Testis (tissue), 3 donors: ENCODE measurements around the gene EXD3. TPM values are rescaled to one million over a fixed set of nuclear protein-coding genes. Genes with fewer than 3 reads are reported as not detected.

Experiments used
- DNase-seq: peaks from one replicate; pipeline ENCODE4 v3.0.0-alpha.2; 2019
- H3K27ac ChIP-seq, 2 donors: fragments of 200-600 bp; sonication (generic); one replicate each; pipeline ENCODE4 v1.5.1; 2019
- H3K27me3 ChIP-seq: fragments of 200-600 bp; sonication (generic); one replicate; pipeline ENCODE4 v1.5.1; 2019
- H3K36me3 ChIP-seq: fragments of 200-600 bp; sonication (generic); one replicate; pipeline ENCODE4 v1.5.1; 2017; ENCODE audit warnings: low read depth; ENCODE audit errors: missing control alignments
- H3K4me1 ChIP-seq: fragments of 200-600 bp; sonication (generic); one replicate; pipeline ENCODE4 v1.5.1; 2019
- H3K4me3 ChIP-seq, 2 donors: fragments of 200-600 bp; sonication (generic); one replicate each; pipeline ENCODE4 v1.5.1; 2017 to 2019
- H3K9me3 ChIP-seq: fragments of 200-600 bp; sonication (generic); one replicate; pipeline ENCODE4 v1.5.1; 2017
- POLR2A ChIP-seq: fragments of 450-650 bp; IDR thresholded peaks from one replicate; pipeline ENCODE4 v1.6.1; 2017; ENCODE audit warnings: antibody characterized with exemption, mild to moderate bottlenecking, moderate library complexity
- WGBS, 2 donors: methylation state at CpG; one replicate each; pipeline ENCODE4 v1.1.5; 2018; 5-methylcytosine and 5-hydroxymethylcytosine counted together
- intact Hi-C: fragments of 100-400 bp; cut with DNase I; formaldehyde crosslinking; loops from one replicate; pipeline ENCODE4 v1.15.1; 2023; ENCODE audit warnings: low total_unique reads
- polyA plus RNA-seq: library from polyadenylated mRNA; stranded (reverse); fragments of 350-450 nt; fragmentation: Illumina TruSeq; extraction: RNeasy Lipid Tissue Mini Kit (QIAGEN cat#74804); gene quantifications from one replicate; pipeline ENCODE4 v1.2.3, GENCODE V29; 2014; ENCODE audit warnings: low read depth, low replicate concordance; ENCODE audit not compliant: insufficient read depth
- total RNA-seq, 2 donors: library from RNA; depleted of rRNA; stranded (reverse); fragments of >200 nt; gene quantifications; one replicate each; pipeline ENCODE4 v1.2.3, GENCODE V29; 2016
- TF ChIP-seq, protein P1 (sequence below), 3 experiments: fragments of 450-650 bp in 2 of 3; fragments of 200-600 bp in 1 of 3; sonication (generic) in 1 of 3; IDR thresholded peaks; one replicate each; pipeline ENCODE4 v1.5.1; 2016 to 2019; ENCODE audit warnings: antibody characterized with exemption in 3 of 3, mild to moderate bottlenecking in 2 of 3, moderate library complexity in 1 of 3

EXD3 gene
- total and polyA plus RNA-seq, 3 donors from 2014 or later = 8.9 to 24.5 (median 15.5) TPM

DNA sequence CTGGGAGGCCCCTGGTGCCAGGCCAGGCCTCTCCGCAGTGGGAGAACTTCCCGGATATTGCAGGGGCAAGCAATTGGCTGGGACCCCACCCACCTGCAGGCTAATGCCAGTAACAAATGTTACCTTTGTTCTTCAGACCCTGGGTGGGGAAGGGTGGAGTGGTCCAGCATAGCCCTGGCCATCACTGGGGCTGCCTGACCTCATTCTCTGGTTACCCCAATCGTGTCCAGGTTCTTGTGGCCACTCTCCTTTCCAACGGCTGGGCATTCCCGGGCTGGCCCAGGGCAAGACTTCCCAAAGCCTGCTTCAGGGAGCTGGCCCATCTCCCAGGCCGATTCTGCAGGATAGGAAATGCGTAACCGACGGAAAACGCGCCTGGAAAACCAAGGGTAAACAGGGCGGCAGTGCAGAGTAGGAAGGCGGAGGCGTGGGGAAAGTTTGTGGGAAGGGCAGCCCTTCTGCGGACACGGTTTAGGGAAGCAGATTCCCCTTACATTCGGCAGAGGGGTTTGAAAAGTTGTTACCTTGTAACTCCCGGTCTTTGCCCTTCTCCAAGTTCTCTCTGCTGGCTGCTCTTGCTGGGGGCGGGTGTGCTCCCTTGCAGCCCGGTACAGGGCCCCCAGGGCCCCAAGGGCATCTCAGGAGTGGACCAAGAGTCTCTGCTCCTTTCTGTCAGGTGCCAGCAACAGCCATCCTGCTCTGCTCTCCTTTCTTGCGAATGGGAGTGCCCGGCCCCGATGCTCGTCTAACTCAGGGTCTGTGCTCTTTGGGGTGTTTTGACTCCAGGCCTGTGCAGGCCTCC, 124.4 kb downstream of the EXD3 start:
- intact Hi-C loops = no loop called here
- Histone ChIP-seq H3K4me3 (no peak overlapping the region), H3K4me1 (peaks cover 18% of the 10 kb centered on the region), H3K27ac (no peak overlapping the region), H3K9me3 (no peaks in the 10 kb centered on the region), H3K36me3 (no peaks in the 10 kb centered on the region), H3K27me3 (no peaks in the 10 kb centered on the region)
- WGBS, 2 donors = 65 to 77% methylated on average over 24 of the region's 24 CpGs
- no peak for DNase-seq
- no peak for TF ChIP-seq POLR2A
- TF ChIP-seq, protein P1, sequence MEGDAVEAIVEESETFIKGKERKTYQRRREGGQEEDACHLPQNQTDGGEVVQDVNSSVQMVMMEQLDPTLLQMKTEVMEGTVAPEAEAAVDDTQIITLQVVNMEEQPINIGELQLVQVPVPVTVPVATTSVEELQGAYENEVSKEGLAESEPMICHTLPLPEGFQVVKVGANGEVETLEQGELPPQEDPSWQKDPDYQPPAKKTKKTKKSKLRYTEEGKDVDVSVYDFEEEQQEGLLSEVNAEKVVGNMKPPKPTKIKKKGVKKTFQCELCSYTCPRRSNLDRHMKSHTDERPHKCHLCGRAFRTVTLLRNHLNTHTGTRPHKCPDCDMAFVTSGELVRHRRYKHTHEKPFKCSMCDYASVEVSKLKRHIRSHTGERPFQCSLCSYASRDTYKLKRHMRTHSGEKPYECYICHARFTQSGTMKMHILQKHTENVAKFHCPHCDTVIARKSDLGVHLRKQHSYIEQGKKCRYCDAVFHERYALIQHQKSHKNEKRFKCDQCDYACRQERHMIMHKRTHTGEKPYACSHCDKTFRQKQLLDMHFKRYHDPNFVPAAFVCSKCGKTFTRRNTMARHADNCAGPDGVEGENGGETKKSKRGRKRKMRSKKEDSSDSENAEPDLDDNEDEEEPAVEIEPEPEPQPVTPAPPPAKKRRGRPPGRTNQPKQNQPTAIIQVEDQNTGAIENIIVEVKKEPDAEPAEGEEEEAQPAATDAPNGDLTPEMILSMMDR (IDR thresholded peaks at IDR 0.05) = no peak

DNA sequence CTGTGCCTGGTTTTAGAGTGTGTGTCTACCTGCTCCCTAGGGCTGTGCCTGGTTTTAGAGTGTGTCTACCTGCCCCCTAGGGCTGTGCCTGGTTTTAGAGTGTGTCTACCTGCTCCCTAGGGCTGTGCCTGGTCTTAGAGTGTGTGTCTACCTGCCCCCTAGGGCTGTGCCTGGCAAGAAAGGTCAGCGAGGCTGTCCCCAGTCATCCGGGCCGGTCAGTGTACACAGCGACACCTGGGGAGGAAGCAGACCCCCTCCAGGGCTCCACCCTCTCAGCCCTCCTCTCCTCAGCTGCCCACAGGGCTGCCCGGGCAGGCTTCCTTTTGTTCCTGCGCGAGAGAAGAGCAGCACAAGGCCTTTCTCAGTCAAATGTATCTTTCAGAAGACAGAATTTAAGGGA, 125.0 kb downstream of the EXD3 start:
- WGBS, 2 donors = 75 to 94% methylated on average over 3 to 7 of the region's 7 CpGs
- Histone ChIP-seq H3K36me3 (no peaks in the 10 kb centered on the region), H3K4me3 (no peak overlapping the region), H3K27ac (no peak overlapping the region), H3K4me1 (peaks cover 18% of the 10 kb centered on the region), H3K9me3 (no peaks in the 10 kb centered on the region), H3K27me3 (no peaks in the 10 kb centered on the region)
- TF ChIP-seq, protein P1 (IDR thresholded peaks at IDR 0.05) = no peak
- TF ChIP-seq POLR2A = no peak
- intact Hi-C loops = no loop called here
- no peak for DNase-seq

DNA sequence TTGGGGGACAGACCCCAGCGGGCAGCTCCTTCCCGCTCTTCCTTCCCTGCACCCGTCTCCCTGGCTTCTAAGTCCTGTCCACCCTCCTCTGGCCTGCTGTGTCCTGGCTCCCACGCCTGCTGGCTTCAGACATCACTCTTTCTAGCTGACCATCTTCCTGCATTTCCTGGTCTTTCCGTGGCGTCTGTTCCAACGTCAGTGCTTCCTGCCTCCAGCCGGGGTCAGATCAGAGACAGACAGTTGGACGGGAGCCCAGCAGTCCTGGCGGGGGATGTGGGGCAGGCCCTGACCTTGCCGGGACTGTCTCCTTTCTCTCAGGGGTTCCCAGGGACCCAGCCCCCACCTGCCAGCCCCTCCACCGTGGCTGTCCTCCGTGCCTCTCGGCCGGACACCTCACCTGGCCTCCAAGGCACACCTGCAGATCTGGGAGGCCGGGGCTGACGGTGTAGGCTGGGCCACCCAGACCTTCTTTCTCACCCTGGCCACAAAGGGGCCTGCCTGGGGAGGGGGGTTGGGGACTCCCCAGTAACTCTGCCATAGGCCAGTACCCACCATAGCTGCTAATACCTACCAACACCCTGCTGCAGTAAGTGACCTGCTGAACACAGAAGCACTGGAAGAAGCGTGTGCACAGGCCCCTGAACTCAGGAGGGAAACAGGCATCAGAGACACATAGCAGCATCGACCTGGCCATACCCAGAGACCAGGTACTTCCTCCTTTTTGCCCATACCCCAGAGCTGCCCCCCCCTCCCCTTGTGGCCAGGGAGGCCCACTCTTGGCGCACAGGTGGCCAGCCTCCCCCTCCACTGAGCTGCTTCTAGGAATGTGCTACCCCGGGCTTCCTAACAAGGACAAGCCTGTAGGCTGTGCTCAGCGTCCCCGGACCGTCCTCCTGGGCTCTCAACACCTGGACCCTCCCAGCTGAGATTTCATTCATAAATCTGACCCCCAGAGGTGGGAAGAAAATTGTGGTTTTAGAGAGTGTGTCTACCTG, 126.0 kb downstream of the EXD3 start:
- peak overlapping the region in 1 of 2 donors; percentile 45 for H3K4me3 ChIP-seq
- intact Hi-C loops = no loop called here
- H3K27me3 ChIP-seq = no peaks in the 10 kb centered on the region
- WGBS, 2 donors = 45 to 46% methylated on average over 22 to 24 of the region's 24 CpGs
- no peaks in the 10 kb centered on the region for H3K36me3 ChIP-seq
- no peak for TF ChIP-seq POLR2A
- TF ChIP-seq, protein P1 (IDR thresholded peaks at IDR 0.05) = no peak
- H3K9me3 ChIP-seq = no peaks in the 10 kb centered on the region
- peak overlapping the region; percentile 15 to 52 for H3K27ac ChIP-seq
- H3K4me1 ChIP-seq = peaks cover 13% of the 10 kb centered on the region
- DNase-seq = peak; percentile 73

DNA sequence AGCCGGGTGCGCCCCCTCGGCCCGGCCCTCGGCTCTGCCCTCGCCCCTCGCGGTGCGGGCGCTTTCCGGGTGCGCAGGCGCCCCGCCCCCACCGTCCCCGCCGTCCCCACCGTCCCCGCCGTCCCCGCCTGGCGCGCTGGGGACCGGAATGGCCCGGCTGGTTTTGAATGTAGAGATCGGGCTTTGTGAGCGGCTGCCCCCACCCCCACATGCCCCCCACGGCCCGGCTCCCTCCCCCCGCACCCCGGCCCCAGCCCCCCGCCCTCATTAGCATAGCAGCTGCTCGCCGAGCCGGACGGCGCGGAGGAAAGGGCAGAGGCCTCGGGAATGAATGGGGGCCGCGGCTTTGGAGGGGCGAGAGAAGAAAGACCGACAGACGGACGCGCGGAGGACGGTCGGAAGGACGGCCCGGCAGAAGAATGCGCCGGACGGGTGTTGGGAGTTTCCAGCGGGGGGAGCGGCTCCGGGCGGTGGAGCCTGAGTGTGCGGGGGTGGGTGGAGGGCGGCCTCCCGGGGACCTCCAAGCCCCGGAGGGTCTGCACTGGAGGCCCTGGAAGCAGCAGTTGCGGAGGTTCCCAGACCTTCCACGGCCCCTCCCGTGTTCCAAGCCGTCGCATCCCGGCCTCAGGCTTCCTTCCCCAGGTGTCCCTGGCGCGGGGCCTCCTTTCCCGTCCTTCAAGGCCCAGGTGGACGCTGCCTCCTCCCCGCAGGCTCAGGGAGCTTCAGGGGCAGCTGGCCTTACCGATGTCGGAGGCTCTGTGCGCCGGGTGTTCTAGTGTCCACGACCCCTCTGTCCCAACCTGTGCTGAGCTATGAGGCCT, 126.9 kb downstream of the EXD3 start:
- H3K27me3 ChIP-seq = no peaks in the 10 kb centered on the region

More for the DNA sequence above, 126.9 kb downstream of the EXD3 start:
- peaks cover 13% of the 10 kb centered on the region for H3K4me1 ChIP-seq
- no peak for DNase-seq
- H3K4me3 ChIP-seq = peak overlapping the region; percentile 37 to 45
- intact Hi-C loops = no loop called here
- H3K36me3 ChIP-seq = no peaks in the 10 kb centered on the region
- 7% methylated on average over 26 to 47 of the region's 78 CpGs for WGBS, 2 donors
- no peak for TF ChIP-seq POLR2A
- TF ChIP-seq, protein P1 (IDR thresholded peaks at IDR 0.05) = no peak
- peak overlapping the region; percentile 15 to 52 for H3K27ac ChIP-seq
- no peaks in the 10 kb centered on the region for H3K9me3 ChIP-seq
